Mononuclear cell (primary cell): Measurements from ENCODE around the gene LYPLA2. TPM values are rescaled to one million over a fixed set of nuclear protein-coding genes. Genes with fewer than 3 reads are reported as not detected.
"Not testable (repeated sequence)": the region's sequence is repeated elsewhere in the genome, so short reads cannot be mapped to it uniquely, and the experiment has no call there.

Experiments
- H3K27me3 ChIP-seq: 2 replicates; pipeline ENCODE4 v1.6.0; 2011; ENCODE audit warnings: low read length, control low read depth; ENCODE audit not compliant: insufficient read depth
- H3K4me1 ChIP-seq: 2 replicates; pipeline ENCODE4 v1.5.1; 2011; ENCODE audit warnings: mild to moderate bottlenecking, low read length, control low read depth; ENCODE audit not compliant: insufficient read depth
- H3K4me3 ChIP-seq: 2 replicates; pipeline ENCODE4 v1.5.1; 2011; ENCODE audit warnings: mild to moderate bottlenecking, low read length, moderate library complexity
- H3K9me3 ChIP-seq: 2 replicates; pipeline ENCODE4 v1.5.1; 2011; ENCODE audit warnings: low read depth, mild to moderate bottlenecking, control low read depth, low read length
- total RNA-seq: library from RNA; depleted of rRNA; stranded (reverse); fragments of >200 nt; gene quantifications from one replicate; pipeline ENCODE4 v1.2.3, GENCODE V29; 2012

LYPLA2 gene
- total RNA-seq, 1 donor: 14.7 TPM

DNA sequence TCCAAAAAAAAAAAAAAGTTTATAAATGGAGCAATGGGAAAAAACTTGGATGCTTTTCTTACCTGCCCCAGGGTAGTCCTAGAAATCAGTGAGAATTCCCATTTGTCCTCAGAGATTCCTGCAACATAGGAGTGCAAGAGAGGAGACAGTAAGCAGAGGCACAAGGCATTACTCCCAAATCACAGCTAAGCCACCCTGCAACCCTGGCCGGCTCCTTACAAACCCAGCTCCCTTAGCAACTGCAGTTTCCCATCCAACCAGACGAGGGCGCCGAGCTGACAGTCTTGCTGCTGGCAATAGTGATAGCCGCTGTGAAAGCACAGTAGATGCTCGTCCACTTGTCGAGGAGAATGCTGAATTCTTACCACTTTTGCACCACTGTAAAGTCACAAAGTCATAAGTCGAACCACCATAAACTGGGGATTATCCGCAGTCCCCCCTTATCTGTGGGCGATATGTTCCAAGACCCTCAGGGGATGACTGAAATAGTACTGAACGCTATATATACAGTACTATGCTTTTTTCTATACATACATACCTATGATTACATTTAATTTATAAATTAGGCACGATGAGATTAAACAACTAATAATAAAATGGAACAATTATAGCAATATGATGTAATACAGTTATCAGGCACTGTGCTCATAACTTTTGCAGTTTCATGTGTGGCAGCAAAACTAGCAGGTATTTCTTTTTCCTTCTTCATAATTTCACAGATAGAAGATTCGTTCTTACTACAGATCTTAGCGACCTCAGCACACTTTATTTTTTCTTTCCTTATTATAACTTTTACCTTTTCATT, 18.7 kb upstream of the LYPLA2 start:
- Histone ChIP-seq H3K9me3 (no peaks in the 10 kb centered on the region), H3K4me3 (no peak overlapping the region), H3K27me3 (no peaks in the 10 kb centered on the region), H3K4me1 (peaks cover 8% of the 10 kb centered on the region)

DNA sequence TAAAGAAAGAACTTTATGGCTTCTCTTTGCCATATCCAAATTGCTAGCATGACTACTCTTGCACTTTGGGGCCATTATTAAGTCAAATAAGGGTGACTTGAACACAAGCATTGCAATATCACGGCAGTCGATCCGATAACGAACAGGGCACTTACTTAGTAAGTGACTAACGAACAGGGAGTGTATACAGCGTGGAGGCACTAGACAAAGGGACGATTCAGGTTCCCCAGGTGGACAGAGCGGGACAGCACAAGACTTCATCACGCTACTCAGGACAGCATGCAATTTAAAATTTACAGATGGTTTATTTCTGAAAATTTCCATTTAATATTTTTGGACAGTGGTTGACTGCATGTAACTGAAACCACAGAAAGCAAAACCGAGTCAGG, 18.1 kb upstream of the LYPLA2 start:
- no peaks in the 10 kb centered on the region for H3K27me3 ChIP-seq
- H3K9me3 ChIP-seq: no peaks in the 10 kb centered on the region
- no peak overlapping the region for H3K4me3 ChIP-seq
- H3K4me1 ChIP-seq: peaks cover 14% of the 10 kb centered on the region

GRCh38 chr1:23774174-23774880, 16.6 kb upstream of the LYPLA2 start:
- H3K27me3 ChIP-seq: no peaks in the 10 kb centered on the region
- H3K9me3 ChIP-seq: no peaks in the 10 kb centered on the region
- no peak overlapping the region for H3K4me3 ChIP-seq
- H3K4me1 ChIP-seq: peaks cover 22% of the 10 kb centered on the region

GRCh38 chr1:23776217-23776616, 14.7 kb upstream of the LYPLA2 start:
- Histone ChIP-seq H3K27me3 (no peaks in the 10 kb centered on the region), H3K9me3 (no peaks in the 10 kb centered on the region), H3K4me3 (no peak overlapping the region), H3K4me1 (peaks cover 32% of the 10 kb centered on the region)

DNA sequence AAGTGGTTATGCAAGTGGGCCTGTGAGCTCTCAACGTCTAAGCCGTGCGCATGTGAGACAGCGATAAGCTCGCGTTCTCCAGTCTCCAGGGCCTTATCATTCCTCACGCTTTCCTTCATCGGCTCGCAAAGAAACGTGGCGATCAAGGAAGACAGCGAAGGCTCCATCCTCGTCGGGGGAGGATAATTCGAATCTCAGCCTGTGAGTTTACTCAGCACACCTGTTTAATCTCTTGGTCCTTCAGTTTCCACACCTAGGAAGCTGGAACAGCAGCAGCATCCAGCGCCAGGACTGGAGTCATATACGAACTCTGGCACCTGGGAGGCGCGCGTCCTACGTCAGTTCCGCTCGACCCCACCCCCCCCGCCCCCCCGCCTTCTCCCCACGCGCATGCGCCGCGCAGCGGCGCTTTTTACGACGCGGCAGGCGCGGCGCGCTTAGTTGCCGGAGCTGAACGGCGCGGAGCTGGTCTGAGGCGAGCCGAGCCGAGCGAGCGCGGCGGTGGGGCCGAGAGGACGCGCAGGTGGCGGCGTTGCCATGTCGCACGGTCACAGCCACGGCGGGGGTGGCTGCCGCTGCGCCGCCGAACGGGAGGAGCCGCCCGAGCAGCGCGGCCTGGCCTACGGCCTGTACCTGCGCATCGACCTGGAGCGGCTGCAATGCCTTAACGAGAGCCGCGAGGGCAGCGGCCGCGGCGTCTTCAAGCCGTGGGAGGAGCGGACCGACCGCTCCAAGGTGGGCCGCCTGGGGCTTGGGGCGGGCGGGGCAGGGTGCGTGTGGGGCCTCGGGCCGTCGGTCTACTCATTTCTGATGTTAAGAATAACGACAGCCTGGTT, 12.7 kb upstream of the LYPLA2 start, which contains the start of gene PITHD1:
TSS of gene PITHD1 (plus strand) at position 440 of the 836 bp plus-strand sequence. CDS start at position 538, 98 bp downstream.
- Histone ChIP-seq H3K4me1 (peaks cover 27% of the 10 kb centered on the region), H3K4me3 (peak within 1 kb of the TSS; percentile 95), H3K27me3 (no peaks in the 10 kb centered on the region), H3K9me3 (no peaks in the 10 kb centered on the region)

GRCh38 chr1:23779826-23780371, 11.0 kb upstream of the LYPLA2 start:
- no peaks in the 10 kb centered on the region for H3K27me3 ChIP-seq
- no peak overlapping the region for H3K4me3 ChIP-seq
- peaks cover 27% of the 10 kb centered on the region for H3K4me1 ChIP-seq
- H3K9me3 ChIP-seq: no peaks in the 10 kb centered on the region

DNA sequence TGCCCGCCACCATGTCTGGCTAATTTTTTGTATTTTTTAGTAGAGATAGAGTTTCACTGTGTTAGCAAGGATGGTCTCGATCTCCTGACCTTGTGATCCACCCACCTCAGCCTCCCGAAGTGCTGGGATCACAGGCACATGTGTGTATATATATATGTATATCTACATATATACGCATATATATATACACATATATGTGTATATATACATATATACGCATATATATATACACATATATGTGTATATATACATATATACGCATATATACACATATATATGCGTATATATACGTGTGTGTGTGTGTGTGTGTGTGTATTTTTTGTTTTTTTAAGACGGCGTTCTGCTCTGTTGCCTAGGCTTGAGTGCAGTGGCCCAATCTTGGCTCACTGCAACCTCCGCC, 7.8 kb upstream of the LYPLA2 start:
- peaks cover 18% of the 10 kb centered on the region for H3K4me1 ChIP-seq
- H3K4me3 ChIP-seq, H3K9me3 ChIP-seq, H3K27me3 ChIP-seq: not testable (repeated sequence)

- H3K27me3 ChIP-seq: no peaks in the 10 kb centered on the region
- peaks cover 5% of the 10 kb centered on the region for H3K4me1 ChIP-seq
- no peak overlapping the region for H3K4me3 ChIP-seq
Measured at GRCh38 chr1:23784846-23785245, 6.1 kb upstream of the LYPLA2 start.

GRCh38 chr1:23787701-23788100, 3.2 kb upstream of the LYPLA2 start:
- Histone ChIP-seq H3K4me3 (no peak overlapping the region), H3K4me1 (peaks cover 20% of the 10 kb centered on the region), H3K9me3 (no peaks in the 10 kb centered on the region), H3K27me3 (no peaks in the 10 kb centered on the region)

More at GRCh38 chr1:23784846-23785245, 6.1 kb upstream of the LYPLA2 start:
- no peaks in the 10 kb centered on the region for H3K9me3 ChIP-seq

DNA sequence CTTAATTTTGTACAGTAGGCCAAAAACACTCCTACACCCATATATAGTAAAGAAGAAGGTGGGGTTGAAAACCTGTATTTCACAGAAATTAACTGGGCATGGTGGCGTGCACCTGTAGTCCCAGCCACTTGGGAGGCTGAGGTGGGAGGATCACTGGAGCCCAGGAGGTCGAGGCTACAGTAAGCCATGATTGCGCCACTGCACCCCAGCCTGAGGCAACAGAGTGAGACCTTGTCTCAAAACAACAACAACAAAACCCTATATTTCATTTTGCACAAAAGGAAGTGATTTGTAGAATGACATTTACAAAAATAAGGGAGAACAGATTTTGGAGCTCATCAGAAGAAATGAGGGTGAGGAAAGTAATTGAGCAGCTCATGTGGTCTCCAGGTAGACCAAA, 2.2 kb upstream of the LYPLA2 start:
- no peaks in the 10 kb centered on the region for H3K27me3 ChIP-seq
- H3K4me3 ChIP-seq: no peak overlapping the region
- peaks cover 23% of the 10 kb centered on the region for H3K4me1 ChIP-seq
- H3K9me3 ChIP-seq: no peaks in the 10 kb centered on the region

- no peaks in the 10 kb centered on the region for H3K27me3 ChIP-seq
- no peaks in the 10 kb centered on the region for H3K9me3 ChIP-seq
- H3K4me3 ChIP-seq: peak overlapping the region; percentile 71
- H3K4me1 ChIP-seq: peaks cover 23% of the 10 kb centered on the region
Measured at GRCh38 chr1:23791516-23792047, 637 bp downstream of the LYPLA2 start.

- no peaks in the 10 kb centered on the region for H3K9me3 ChIP-seq
- H3K4me3 ChIP-seq: no peak overlapping the region
- H3K27me3 ChIP-seq: no peaks in the 10 kb centered on the region
- H3K4me1 ChIP-seq: peaks cover 23% of the 10 kb centered on the region
Measured at GRCh38 chr1:23792151-23792945, 1.4 kb downstream of the LYPLA2 start.

DNA sequence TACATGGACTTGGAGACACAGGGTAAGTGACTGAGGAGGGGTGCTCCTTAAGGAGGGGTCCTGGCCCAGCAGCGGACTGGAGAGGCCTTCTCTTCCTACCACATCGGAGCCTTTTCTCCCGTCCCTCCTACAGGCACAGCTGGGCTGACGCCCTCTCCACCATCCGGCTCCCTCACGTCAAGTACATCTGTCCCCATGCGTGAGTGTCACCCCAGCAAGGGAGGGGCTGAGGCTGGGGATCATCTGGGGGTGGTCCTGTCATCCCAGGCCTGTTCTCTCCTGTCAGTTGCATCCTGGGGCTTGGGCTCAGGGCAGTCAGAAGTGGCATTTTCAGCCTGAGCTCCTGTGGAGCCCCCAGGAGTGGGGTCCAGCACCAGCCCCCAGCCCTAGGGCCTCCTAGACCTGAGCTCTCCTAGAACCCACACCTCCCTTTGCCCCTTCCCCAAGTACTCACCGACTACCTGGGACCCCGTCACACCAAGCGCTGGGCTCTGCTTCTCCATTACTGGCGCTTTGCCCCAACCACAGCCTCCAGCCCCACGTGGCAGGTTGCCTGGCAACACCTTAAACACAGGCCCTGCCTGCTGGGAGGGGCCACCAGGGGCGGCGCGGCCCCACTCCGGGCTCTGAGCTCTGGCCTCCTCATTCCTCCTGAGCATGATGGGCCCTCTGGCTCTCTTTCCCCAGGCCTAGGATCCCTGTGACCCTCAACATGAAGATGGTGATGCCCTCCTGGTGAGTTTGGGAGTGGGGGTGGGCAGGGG, 2.3 kb downstream of the LYPLA2 start:
- H3K27me3 ChIP-seq: no peaks in the 10 kb centered on the region
- no peaks in the 10 kb centered on the region for H3K9me3 ChIP-seq
- no peak overlapping the region for H3K4me3 ChIP-seq
- peaks cover 23% of the 10 kb centered on the region for H3K4me1 ChIP-seq
